ENCODE measurements around the gene COL18A1. TPM values are rescaled to one million over a fixed set of nuclear protein-coding genes. Genes with fewer than 3 reads are reported as not detected.

COL18A1 gene
- total RNA-seq, 4 donors from 2014 or later = 18.6 to 85.0 (median 33.0) TPM

- Histone ChIP-seq H3K4me3 (no peak overlapping the region), H3K9me3 (no peaks in the 10 kb centered on the region), H3K36me3 (peaks cover 0 to 6% (median 0%) of the 10 kb centered on the region in 3 donors), H3K4me1 (peaks cover 3 to 32% (median 7%) of the 10 kb centered on the region in 4 donors), H3K27me3 (no peaks in the 10 kb centered on the region), H3K27ac (no peak overlapping the region)
- no peak for DNase-seq
- TF ChIP-seq POLR2A (IDR thresholded peaks at IDR 0.05) (no peak), CTCF (IDR thresholded peaks at IDR 0.05) (no peak)
These were observed 68.7 kb downstream of the COL18A1 start for GRCh38 chr21:45473496-45474322.

DNA sequence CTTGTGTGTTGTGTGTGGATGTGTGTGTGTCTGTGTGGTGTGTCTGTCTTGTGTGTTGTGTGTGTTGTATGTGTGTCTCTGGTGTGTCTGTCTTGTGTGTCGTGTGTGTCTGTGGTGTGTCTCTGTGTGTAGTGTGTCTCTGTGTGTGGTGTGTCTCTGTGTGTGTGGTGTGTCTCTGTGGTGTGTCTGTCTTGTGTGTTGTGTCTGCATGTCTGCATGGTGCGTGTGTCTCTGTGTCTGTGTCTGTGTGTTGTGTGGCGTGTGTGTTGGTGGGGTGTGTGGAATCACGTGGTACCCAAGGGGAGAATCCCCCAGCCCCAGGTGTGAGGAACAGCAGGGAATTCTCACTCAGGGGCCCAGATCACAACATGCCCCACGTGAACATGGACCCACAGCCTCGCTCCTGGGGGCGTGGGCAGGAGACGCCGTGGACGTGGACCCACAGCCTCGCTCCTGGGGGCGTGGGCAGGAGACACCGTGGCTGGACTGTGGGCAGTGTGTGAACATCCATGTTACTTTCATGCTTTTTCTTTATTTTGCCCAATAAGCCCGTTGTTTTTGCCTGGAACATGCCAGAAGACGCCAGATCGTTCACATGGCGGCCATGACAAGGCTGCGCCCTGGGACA lies 69.5 kb downstream of the COL18A1 start:
- DNase-seq = no peak
- H3K36me3 ChIP-seq = peaks cover 0 to 6% (median 0%) of the 10 kb centered on the region in 3 donors
- H3K4me1 ChIP-seq = peaks cover 3 to 30% (median 7%) of the 10 kb centered on the region in 4 donors
- no peak overlapping the region for H3K27ac ChIP-seq
- no peaks in the 10 kb centered on the region for H3K27me3 ChIP-seq
- no peak for TF ChIP-seq CTCF (IDR thresholded peaks at IDR 0.05)
- TF ChIP-seq POLR2A (IDR thresholded peaks at IDR 0.05) = no peak
- H3K4me3 ChIP-seq = no peak overlapping the region
- no peaks in the 10 kb centered on the region for H3K9me3 ChIP-seq

DNA sequence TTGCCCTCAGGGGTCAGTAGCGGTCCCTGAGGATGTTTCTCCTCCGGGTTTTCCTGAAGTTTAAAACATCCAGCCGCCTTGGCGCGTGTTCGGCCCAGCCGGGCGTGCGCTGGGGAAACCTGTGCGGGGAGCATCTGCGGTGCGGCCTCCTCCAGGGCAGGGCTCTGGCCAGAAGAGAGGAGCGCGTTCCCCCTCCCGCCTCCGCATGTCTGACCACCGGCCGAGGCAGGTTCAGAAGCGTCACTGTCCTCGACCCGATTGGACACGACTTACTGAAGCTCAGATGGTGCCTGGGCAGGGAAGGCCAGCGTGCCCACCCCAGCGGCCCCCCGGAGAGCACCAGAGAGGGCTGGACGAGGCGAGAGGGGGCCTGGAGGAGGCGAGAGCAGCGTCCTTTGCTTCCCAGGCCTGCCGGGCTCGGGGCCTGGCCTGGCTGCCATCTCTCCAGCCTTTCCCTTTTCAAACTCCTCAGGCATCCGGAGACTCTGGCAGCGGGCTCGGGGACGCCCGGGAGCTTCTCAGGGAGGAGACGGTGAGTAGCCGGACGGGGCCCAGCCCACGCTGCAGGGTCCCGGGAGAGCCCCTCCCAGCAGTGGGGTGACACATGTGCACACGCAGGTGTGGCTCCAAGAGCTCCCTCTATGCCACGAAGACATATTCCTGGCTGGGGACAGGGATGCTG lies 70.2 kb downstream of the COL18A1 start:
- no peak for DNase-seq
- Histone ChIP-seq H3K9me3 (no peaks in the 10 kb centered on the region), H3K4me1 (peaks cover 3 to 23% (median 7%) of the 10 kb centered on the region in 4 donors), H3K36me3 (peaks cover 0 to 6% (median 0%) of the 10 kb centered on the region in 3 donors), H3K27ac (no peak overlapping the region), H3K4me3 (no peak overlapping the region), H3K27me3 (no peaks in the 10 kb centered on the region)
- no peak for TF ChIP-seq POLR2A (IDR thresholded peaks at IDR 0.05)
- no peak for TF ChIP-seq CTCF (IDR thresholded peaks at IDR 0.05)

DNA sequence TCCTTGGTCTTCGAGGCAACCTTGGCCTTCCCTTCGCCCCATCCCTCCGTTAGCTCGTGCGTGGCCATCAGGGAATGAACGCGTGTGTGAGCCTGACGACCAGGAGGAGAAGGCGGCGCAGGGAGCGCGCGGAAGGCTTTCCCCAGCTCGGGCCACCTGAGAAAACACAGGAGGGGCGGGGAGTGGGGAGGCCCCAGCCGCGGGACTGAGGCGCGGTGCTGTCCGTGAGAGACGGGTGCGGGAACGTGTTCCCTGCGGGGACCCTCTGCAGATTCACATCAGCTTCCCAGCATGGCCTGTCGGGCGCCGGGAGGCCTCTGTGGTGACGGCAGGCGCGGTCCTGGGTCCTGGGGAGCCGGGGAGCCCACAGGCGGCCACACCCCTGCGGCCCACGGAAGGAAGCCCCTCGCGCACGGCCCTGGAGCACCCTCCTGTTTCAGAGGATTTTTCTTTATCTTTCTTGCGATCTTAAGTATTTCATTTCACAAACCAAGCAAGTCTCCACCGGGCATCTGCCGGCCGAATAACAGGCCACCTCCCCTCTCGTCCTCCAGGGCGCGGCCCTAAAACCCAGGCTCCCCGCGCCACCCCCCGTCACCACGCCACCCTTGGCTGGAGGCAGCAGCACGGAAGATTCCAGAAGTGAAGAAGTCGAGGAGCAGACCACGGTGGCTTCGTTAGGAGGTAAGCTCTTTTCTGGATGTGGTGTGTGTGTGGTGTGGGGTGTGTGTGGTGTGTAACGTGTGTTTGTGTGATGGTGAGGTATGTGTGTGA lies 71.0 kb downstream of the COL18A1 start:
- no peaks in the 10 kb centered on the region for H3K27me3 ChIP-seq
- H3K9me3 ChIP-seq = no peaks in the 10 kb centered on the region
- no peak for DNase-seq
- H3K4me1 ChIP-seq = peaks cover 3 to 15% (median 7%) of the 10 kb centered on the region in 4 donors
- H3K4me3 ChIP-seq = no peak overlapping the region
- peaks cover 0 to 6% (median 0%) of the 10 kb centered on the region in 3 donors for H3K36me3 ChIP-seq
- no peak overlapping the region for H3K27ac ChIP-seq
- TF ChIP-seq POLR2A (IDR thresholded peaks at IDR 0.05) (no peak), CTCF (IDR thresholded peaks at IDR 0.05) (no peak)

DNA sequence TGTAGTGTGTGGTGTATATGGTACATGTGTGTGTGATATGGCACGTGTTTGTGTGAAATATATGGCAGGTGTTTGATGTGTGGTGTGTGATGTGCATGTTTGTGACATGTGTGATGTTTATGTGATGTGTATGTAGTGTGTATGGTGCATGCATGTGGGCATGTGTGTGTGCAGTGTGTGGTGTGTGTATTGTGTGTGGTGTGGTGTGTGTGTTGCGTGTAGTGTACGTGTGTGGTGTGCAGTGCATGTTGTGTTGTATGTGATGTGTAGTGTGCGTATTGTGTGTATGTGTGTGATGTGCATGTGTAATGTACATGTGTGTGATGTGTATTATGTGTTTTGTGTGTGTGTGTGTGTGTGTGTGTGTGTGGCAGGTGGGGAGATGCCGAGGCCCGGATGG lies 71.6 kb downstream of the COL18A1 start:
- H3K4me3 ChIP-seq = no peak overlapping the region
- H3K27me3 ChIP-seq = no peaks in the 10 kb centered on the region
- H3K9me3 ChIP-seq = no peaks in the 10 kb centered on the region
- H3K4me1 ChIP-seq = peaks cover under 1 to 9% (median 5%) of the 10 kb centered on the region in 4 donors
- TF ChIP-seq POLR2A (IDR thresholded peaks at IDR 0.05) = no peak
- no peak for TF ChIP-seq CTCF (IDR thresholded peaks at IDR 0.05)
- peaks cover 0 to 6% (median 0%) of the 10 kb centered on the region in 3 donors for H3K36me3 ChIP-seq
- H3K27ac ChIP-seq = no peak overlapping the region
- no peak for DNase-seq
